Thymus (tissue), 11 donors: Measurements from ENCODE around the gene CISD1. TPM values are rescaled to one million over a fixed set of nuclear protein-coding genes. Genes with fewer than 3 reads are reported as not detected.

Source experiments
- DNase-seq, 9 donors: peaks; one replicate each; pipeline ENCODE4 v3.0.0-alpha.2; 2013; ENCODE audit warnings: low spot score in 9 of 9, low read depth in 6 of 9, missing footprints in 1 of 9
- H3K27ac ChIP-seq, 2 donors: one replicate each; pipeline ENCODE4 v1.5.1; 2013; ENCODE audit warnings: control low read depth in 1 of 2, low read depth in 1 of 2, low read length in 1 of 2, mild to moderate bottlenecking in 1 of 2, moderate library complexity in 1 of 2
- H3K27me3 ChIP-seq, 2 donors: one replicate each; pipeline ENCODE4 v1.5.1; 2013; ENCODE audit warnings: low read length in 1 of 2; ENCODE audit not compliant: control insufficient read depth in 2 of 2, insufficient read depth in 1 of 2
- H3K36me3 ChIP-seq, 2 donors: one replicate each; pipeline ENCODE4 v1.5.1; 2013; ENCODE audit warnings: low read length in 1 of 2, mild to moderate bottlenecking in 1 of 2, moderate library complexity in 1 of 2; ENCODE audit not compliant: control insufficient read depth in 2 of 2, insufficient read depth in 2 of 2
- H3K4me1 ChIP-seq, 2 donors: one replicate each; pipeline ENCODE4 v1.5.1; 2013; ENCODE audit warnings: low read length in 2 of 2; ENCODE audit not compliant: control insufficient read depth in 2 of 2, insufficient read depth in 2 of 2
- H3K4me3 ChIP-seq, 2 donors: one replicate each; pipeline ENCODE4 v1.5.1; 2013; ENCODE audit warnings: low read length in 2 of 2, control low read depth in 1 of 2, mild to moderate bottlenecking in 1 of 2
- H3K9me3 ChIP-seq, 2 donors: one replicate each; pipeline ENCODE4 v1.5.1; 2013; ENCODE audit warnings: low read length in 1 of 2, mild to moderate bottlenecking in 1 of 2; ENCODE audit not compliant: control insufficient read depth in 2 of 2, insufficient read depth in 1 of 2
- WGBS: extraction: QIAGEN DNeasy Blood & Tissue Kit; methylation state at CpG from one replicate; pipeline ENCODE4 v1.1.7; 2013; 5-methylcytosine and 5-hydroxymethylcytosine counted together
- polyA plus RNA-seq: library from polyadenylated mRNA; stranded (reverse); fragments of 200-250 nt; gene quantifications from one replicate; pipeline ENCODE4 v1.2.3, GENCODE V29; 2013
- total RNA-seq: library from RNA; stranded (reverse); fragments of 120-200 nt; gene quantifications from one replicate; pipeline ENCODE4 v1.2.4, GENCODE V29; 2013
- donor health status: healthy.

Gene CISD1
- total and polyA plus RNA-seq, 2 donors = 43.8 to 47.5 TPM

DNA sequence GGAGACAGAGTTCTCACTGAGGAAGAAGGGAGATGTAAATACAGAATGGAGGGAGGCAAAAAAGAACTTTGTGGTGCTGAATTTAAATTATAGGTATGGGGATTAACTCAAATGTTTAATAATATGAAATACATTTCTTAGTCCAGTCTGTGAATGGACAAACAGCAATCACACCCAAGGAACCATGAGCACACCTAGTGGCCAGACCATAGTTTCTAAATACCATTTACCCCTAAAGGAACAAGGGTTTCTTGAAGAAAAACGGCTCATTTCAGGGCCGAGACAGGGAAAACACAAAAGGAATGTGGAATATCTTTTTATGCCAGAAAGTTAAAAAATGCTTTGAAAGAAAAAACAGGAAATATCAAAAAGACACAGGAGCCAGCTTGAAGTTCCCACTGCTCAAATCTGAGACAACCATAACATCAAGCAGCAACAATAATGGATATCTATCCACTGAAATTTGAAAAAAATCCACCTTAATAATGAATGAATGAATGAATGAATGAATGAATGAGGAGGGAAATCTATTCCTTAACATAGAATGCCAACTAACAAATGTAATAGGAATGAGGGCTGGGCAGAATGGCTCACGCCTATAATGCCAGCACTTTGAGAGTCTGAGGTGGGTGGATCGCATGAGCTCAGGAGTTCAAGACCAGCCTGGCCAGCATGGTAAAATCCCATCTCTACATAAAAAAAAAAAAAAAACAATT, 9.8 kb upstream of the CISD1 start:
- WGBS = 96% methylated on average over 4 of the region's 4 CpGs
- Histone ChIP-seq H3K27ac (no peak overlapping the region), H3K9me3 (no peaks in the 10 kb centered on the region)

DNA sequence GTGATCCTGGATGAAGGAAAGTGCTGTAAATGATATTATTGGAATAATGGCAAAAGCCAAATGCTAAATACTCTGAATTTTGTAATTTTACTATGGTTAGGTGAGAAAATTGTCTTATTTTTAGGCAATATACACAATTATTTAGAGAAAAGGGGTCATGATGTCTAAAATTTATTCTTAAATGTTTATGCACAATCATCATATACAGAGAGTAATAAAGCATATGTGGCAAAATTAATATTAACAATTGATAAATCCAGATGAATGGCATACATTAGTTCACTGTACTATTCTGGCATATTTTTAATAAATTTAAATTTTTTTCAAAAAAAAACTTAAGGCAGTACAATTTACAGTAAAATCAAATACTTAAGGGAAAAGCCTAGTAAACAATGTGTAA, 8.6 kb upstream of the CISD1 start:
- Histone ChIP-seq H3K4me1 (no peaks in the 10 kb centered on the region), H3K4me3 (no peak overlapping the region), H3K9me3 (no peaks in the 10 kb centered on the region), H3K27me3 (no peaks in the 10 kb centered on the region), H3K36me3 (no peaks in the 10 kb centered on the region), H3K27ac (no peak overlapping the region)
- no peak for DNase-seq

More for the DNA sequence above, 9.8 kb upstream of the CISD1 start:
- no peak for DNase-seq
- Histone ChIP-seq H3K4me3 (no peak overlapping the region), H3K36me3 (peaks cover 0 to 4% of the 10 kb centered on the region in 2 donors), H3K27me3 (no peaks in the 10 kb centered on the region), H3K4me1 (peaks cover 0 to 3% of the 10 kb centered on the region in 2 donors)

DNA sequence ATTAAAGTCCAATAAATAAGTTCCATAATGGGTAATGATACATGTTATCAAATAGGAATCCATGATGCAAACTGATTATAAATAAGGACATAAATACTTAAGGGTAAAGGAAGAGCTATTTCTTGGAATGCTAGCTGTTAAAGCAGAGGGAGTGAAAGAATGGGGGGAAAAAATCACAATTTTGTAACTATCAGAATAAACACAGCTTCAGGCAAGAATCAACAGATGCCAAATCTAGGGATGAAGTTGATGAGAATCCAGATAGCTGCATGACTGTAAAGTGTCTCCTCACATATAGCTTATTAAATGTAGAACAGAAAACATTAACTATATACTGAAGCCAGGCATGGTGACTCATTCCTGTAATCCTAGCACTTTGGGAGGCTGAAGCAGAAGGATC, 6.2 kb upstream of the CISD1 start:
- Histone ChIP-seq H3K4me1 (no peaks in the 10 kb centered on the region), H3K4me3 (no peak overlapping the region), H3K27me3 (no peaks in the 10 kb centered on the region), H3K27ac (no peak overlapping the region), H3K9me3 (no peaks in the 10 kb centered on the region), H3K36me3 (no peaks in the 10 kb centered on the region)
- no peak for DNase-seq

DNA sequence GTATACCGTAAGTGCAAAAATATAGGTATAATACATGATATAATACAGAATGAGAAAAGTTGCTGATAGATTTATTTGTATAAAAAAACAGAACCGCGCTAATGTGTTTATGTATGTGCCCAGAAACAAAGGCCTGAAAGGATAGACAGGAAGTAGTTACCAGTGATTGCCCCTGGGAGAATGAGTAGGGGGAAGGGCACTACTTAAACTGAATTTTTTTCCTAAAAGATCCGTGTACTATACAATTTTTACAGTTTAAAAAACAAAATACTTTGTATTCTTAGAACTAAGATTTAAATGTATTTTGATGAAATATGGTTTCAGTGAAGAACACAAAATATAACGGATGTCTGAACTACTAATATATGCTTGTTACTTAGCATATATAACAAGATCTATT, 4.2 kb upstream of the CISD1 start:
- no peaks in the 10 kb centered on the region for H3K36me3 ChIP-seq
- no peaks in the 10 kb centered on the region for H3K27me3 ChIP-seq
- no peak overlapping the region for H3K4me3 ChIP-seq
- H3K9me3 ChIP-seq = no peaks in the 10 kb centered on the region
- H3K4me1 ChIP-seq = peaks cover 4 to 11% of the 10 kb centered on the region in 2 donors
- no peak overlapping the region for H3K27ac ChIP-seq
- DNase-seq = peak in 2 of 9 donors; percentile 31 to 38
- WGBS = 37% methylated on average over 5 of the region's 5 CpGs

DNA sequence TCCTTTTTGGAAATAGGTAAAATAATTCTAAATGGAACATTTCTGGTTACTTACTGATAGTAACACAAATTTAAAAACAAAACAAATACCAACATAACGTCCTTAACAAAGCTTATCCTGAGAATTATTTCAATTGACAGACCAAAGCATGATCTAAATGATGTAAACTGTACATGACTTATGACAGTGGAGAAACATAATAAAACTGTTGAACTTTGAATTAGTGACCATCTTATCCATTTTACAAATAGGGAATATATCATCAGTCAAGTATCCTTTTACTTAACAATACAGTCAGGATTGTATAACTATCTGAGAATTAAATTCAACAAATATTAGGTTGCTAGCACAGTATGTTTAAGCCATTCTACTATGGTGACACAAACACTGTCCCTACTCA, 3.7 kb upstream of the CISD1 start:
- DNase-seq = no peak
- H3K27ac ChIP-seq = no peak overlapping the region
- H3K27me3 ChIP-seq = no peaks in the 10 kb centered on the region
- H3K4me3 ChIP-seq = no peak overlapping the region
- H3K4me1 ChIP-seq = peaks cover 5 to 11% of the 10 kb centered on the region in 2 donors
- H3K9me3 ChIP-seq = no peaks in the 10 kb centered on the region
- no peaks in the 10 kb centered on the region for H3K36me3 ChIP-seq
- 56% methylated on average over 1 of the region's 1 CpG for WGBS

DNA sequence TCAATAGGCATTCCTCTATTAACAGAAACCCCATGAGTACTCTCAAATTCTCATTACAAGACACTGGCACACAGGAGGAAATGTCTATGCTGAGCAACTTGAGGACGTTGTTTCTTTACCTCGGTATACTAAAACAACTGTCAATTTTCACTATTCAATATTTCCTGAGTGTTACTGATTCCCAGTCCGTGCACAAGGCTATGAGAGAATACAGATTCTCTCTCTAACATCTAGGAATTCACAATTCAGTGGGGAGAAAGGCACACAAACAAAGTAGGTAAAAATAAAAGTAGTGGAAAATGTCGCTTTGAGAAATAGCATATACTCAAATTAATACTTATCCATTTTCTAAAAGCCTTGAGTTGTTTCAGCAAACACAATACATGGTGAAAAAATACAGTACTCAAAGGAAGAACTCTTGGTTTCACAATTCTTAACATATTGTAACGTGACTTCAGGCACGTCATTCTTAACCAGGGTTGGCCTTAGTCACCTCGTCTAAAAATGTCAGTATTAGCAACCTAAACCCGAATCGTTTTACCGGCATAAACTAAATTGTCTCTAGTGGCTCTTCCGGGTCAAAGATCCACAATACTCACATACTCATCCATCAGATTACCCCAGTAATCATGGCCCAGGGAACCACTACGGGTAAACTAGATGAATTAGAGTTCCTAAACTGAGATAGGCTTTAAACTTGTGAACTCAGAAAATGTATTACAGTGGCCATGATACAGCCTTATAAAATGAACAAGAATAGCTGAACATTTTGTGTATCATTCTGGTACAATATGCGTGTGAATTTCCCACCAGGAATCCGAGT, 2.7 kb upstream of the CISD1 start:
- H3K4me3 ChIP-seq = peak overlapping the region; percentile 76 to 80
- peak overlapping the region; percentile 91 to 96 for H3K27ac ChIP-seq
- H3K36me3 ChIP-seq = no peaks in the 10 kb centered on the region
- WGBS = 6% methylated on average over 14 of the region's 14 CpGs
- no peaks in the 10 kb centered on the region for H3K27me3 ChIP-seq
- no peaks in the 10 kb centered on the region for H3K9me3 ChIP-seq
- DNase-seq = peak in 6 of 9 donors; percentile 18 to 65 (median 30)
- peaks cover 5 to 11% of the 10 kb centered on the region in 2 donors for H3K4me1 ChIP-seq

DNA sequence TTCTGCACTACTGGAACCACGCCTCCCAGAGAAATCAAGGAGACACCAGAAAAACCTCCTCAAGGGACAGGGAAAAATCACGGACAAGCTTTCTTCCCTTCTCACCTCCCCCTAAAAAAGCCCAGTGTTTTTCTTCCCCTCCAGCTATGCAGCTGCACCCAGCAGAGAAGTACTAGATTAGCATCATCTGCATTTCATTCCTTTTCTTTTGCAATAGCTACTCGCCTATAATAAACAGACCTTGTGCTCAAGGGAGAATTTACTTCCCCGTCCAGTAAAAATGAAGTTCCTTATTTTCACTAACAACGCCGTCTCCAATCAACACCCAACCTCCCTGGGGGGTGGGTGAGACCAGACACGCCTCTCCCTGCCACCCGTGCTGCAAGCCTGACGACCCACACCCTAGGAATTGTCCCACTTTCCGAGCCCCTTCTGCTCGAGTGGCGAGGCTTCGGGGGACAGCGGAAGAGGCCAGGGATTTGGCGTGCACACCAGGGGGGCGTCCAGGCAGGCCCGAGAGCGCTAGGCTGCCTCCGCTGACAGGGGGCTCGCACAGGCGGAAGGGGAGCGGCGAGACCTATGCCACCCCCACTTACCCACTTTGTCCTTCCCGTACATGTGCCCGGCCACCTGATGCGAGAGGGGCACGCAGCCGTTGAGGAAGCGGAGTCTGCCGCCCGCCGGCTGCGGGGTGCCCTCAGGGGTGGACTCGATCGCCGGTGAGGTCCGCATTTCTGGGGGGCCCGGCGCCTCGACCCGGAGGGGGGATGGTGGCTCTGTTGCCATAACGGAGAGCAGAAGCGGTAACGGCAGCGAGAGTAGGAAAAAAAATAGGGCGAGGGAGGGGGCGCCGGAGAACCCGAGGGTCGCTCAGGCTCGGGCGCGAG, 1.9 kb upstream of the CISD1 start:
- Histone ChIP-seq H3K9me3 (no peaks in the 10 kb centered on the region), H3K27ac (peak overlapping the region; percentile 91 to 96), H3K36me3 (no peaks in the 10 kb centered on the region), H3K4me3 (peak overlapping the region; percentile 76 to 80), H3K4me1 (peaks cover 5 to 11% of the 10 kb centered on the region in 2 donors), H3K27me3 (no peaks in the 10 kb centered on the region)
- WGBS = under 1% methylated on average over 53 of the region's 53 CpGs
- peak in 8 of 9 donors; percentile 27 to 70 (median 40) for DNase-seq

DNA sequence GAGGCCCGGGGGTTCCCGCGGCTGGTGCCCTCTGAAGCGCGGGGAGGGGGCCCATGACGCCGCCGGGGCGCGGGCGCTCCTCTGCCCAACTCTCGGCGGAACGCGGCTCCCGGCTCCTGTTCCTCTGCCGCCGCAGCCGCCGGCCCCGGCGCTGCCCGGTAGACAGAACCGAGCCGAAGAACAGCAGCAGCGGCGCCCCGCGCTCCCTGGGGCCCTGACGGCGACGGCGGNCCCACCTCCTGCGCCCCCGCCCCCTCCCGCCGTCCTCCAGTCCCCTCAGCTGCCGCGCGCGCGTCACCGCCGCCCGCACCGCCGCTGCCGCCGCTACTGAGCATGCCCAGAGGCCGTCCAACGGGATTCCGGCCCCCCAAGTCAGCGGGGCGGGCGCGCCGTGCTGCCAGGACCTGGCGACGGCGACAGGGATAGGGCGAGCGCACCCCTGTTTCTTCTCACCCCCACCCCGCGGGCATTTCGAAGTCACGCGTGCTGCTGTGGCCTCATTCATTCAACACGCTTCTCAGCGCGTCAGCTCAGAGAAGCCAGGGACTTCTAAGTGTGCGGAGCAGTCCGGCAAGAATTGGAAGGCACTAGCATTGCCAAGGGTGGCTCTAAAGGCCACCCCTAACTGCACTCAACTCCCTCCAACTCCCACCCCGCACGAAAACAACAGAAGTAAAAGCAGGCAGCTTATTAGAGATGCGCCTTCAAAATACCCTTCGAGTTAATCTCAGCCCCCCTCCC, 1.1 kb upstream of the CISD1 start, which contains the start of gene IPMK:
Gene IPMK, minus strand, starts transcription at position 182 of the 741 bp plus-strand sequence. CDS start 283 bp downstream, outside the sequence.
- H3K4me3 ChIP-seq = peak within 1 kb of the TSS; percentile 76 to 80
- peaks cover 5 to 11% of the 10 kb centered on the region in 2 donors for H3K4me1 ChIP-seq
- no peaks in the 10 kb centered on the region for H3K9me3 ChIP-seq
- peak within 1 kb of the TSS; percentile 91 to 96 for H3K27ac ChIP-seq
- H3K36me3 ChIP-seq = no peaks in the 10 kb centered on the region
- under 1% methylated on average over 75 of the region's 76 CpGs for WGBS
- H3K27me3 ChIP-seq = no peaks in the 10 kb centered on the region
- peak in 8 of 9 donors; percentile 59 to 94 (median 86) for DNase-seq
